ENCODE results near the gene BAAT.

DNA sequence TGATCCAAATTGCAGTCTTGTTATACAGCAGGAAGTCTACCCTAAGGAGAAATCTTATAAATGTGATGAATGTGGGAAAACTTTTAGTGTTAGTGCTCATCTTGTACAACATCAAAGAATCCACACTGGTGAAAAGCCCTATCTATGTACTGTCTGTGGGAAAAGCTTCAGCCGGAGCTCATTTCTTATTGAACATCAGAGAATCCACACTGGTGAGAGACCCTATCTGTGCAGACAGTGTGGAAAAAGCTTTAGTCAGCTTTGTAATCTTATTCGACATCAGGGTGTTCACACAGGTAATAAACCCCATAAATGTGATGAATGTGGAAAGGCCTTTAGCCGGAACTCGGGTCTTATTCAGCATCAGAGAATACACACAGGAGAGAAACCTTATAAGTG, 24.3 kb upstream of the BAAT start:
- TF ChIP-seq FOXM1 (IDR thresholded peaks at IDR 0.05; ENCODE audit: borderline replicate concordance) (no peak), SUZ12 (IDR thresholded peaks at IDR 0.05) (no peak), BHLHE40 (IDR thresholded peaks at IDR 0.05; ENCODE audit: borderline replicate concordance) (no peak)

All from HEK293T (cell line).